Kidney epithelial cell (primary cell): ENCODE results near the gene ALK. TPM values are rescaled to one million over a fixed set of nuclear protein-coding genes. Genes with fewer than 3 reads are reported as not detected.

ENCODE experiments used
- DNase-seq: peaks from one replicate; pipeline ENCODE4 v3.0.0-alpha.2; 2010; ENCODE audit warnings: low read depth
- H3K27me3 ChIP-seq: 2 replicates; pipeline ENCODE4 v1.6.0; 2011; ENCODE audit warnings: low read length; ENCODE audit not compliant: control insufficient read depth, insufficient read depth
- H3K36me3 ChIP-seq: 2 replicates; pipeline ENCODE4 v1.5.1; 2011; ENCODE audit warnings: low read length; ENCODE audit not compliant: control insufficient read depth, insufficient read depth
- H3K4me3 ChIP-seq: 2 replicates; pipeline ENCODE4 v1.5.1; 2011; ENCODE audit warnings: low read depth, mild to moderate bottlenecking, control low read depth, low read length
- CTCF ChIP-seq: IDR thresholded peaks from 2 replicates; pipeline ENCODE4 v1.5.1; 2011; ENCODE audit warnings: mild to moderate bottlenecking, moderate library complexity, low read length, control low read depth, inconsistent platforms; ENCODE audit not compliant: insufficient read depth, poor library complexity, severe bottlenecking
- total RNA-seq: library from RNA; depleted of rRNA; stranded (reverse); fragments of >200 nt; gene quantifications from 2 replicates; pipeline ENCODE4 v1.2.3, GENCODE V29; 2015

The ALK gene
- total RNA-seq, 1 donor from 2014 or later = not detected

- no peaks in the 10 kb centered on the region for H3K36me3 ChIP-seq
- no peak for TF ChIP-seq CTCF
- no peak for DNase-seq
- peaks cover 7% of the 10 kb centered on the region for H3K27me3 ChIP-seq
- no peak overlapping the region for H3K4me3 ChIP-seq
These were observed 696.5 kb downstream of the ALK start for GRCh38 chr2:29224693-29225551.

- Histone ChIP-seq H3K4me3 (no peak overlapping the region), H3K36me3 (no peaks in the 10 kb centered on the region), H3K27me3 (peaks cover 6% of the 10 kb centered on the region)
- no peak for DNase-seq
- TF ChIP-seq CTCF = no peak
These were observed 697.3 kb downstream of the ALK start for GRCh38 chr2:29223851-29224692.

- DNase-seq = no peak
- TF ChIP-seq CTCF = no peak
- H3K27me3 ChIP-seq = peaks cover 4% of the 10 kb centered on the region
- H3K4me3 ChIP-seq = no peak overlapping the region
- no peaks in the 10 kb centered on the region for H3K36me3 ChIP-seq
These were observed 698.1 kb downstream of the ALK start for GRCh38 chr2:29223257-29223656.

- TF ChIP-seq CTCF = no peak
- Histone ChIP-seq H3K27me3 (peaks cover 4% of the 10 kb centered on the region), H3K36me3 (no peaks in the 10 kb centered on the region), H3K4me3 (no peak overlapping the region)
- DNase-seq = no peak
These were observed 698.8 kb downstream of the ALK start for GRCh38 chr2:29222381-29223179.

GRCh38 chr2:29220506-29221270 lies 700.7 kb downstream of the ALK start:
- no peak overlapping the region for H3K4me3 ChIP-seq
- TF ChIP-seq CTCF = no peak
- H3K27me3 ChIP-seq = no peaks in the 10 kb centered on the region
- no peaks in the 10 kb centered on the region for H3K36me3 ChIP-seq
- DNase-seq = no peak
